GM19240 (cell line): ENCODE results near the gene MAPK9.
A peak's percentile ranks its signal among the peaks of the same experiment; 100 is the strongest.
"Not testable (repeated sequence)": the region's sequence is repeated elsewhere in the genome, so short reads cannot be mapped to it uniquely, and the experiment has no call there.

Source experiments
- DNase-seq: peaks from one replicate; pipeline ENCODE4 v3.0.0; 2011; ENCODE audit warnings: low spot score; ENCODE audit not compliant: insufficient read length

Gene MAPK9

DNA sequence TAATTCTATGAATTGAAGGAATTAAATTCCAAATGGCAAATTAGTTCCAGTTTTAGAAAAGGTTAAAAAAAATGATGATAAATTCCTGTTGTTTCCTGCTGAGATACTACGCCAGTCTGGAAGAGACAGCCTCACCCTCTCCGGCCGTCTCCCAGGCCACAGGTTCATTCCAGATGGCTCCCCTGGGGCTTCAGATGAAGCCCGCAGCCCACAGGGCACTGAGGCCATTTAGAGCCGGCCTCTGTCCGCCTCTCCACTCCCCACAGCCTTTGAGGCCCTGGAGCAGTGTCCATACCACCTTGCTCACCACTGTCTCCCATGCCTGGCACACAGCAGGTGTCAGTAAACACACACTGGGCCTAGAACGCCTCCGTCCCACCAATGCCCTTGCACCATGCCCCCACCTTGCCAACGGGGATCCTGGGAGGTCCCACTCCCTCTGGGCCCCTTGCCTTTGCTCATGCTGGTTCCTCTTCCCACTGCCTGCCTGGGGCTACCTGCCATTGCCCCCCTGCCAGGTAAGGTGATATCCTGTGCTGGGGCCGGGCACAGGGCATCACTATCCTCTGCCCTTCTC, 35.2 kb upstream of the MAPK9 start:
- DNase-seq = no peak

DNA sequence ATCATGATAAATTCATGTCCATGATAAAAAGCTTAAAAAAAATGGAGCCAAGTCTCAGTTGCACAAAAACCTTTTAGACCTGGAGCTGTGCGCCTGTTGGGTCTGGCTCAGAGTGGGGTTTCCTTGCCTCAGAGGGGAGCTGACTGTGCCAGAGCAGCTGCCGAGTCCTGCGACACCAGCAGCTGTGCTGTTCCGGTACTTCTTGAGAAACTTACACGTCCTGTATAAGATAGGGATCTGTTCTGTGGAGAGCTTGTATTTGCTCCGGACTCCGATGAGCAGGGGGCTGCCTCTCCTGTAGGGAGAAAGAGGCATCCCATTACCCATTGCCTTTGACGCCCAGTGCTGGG, 32.7 kb upstream of the MAPK9 start:
- no peak for DNase-seq

- no peak for DNase-seq
Observed at GRCh38 chr5:180323941-180324600, 32.2 kb upstream of the MAPK9 start.

DNA sequence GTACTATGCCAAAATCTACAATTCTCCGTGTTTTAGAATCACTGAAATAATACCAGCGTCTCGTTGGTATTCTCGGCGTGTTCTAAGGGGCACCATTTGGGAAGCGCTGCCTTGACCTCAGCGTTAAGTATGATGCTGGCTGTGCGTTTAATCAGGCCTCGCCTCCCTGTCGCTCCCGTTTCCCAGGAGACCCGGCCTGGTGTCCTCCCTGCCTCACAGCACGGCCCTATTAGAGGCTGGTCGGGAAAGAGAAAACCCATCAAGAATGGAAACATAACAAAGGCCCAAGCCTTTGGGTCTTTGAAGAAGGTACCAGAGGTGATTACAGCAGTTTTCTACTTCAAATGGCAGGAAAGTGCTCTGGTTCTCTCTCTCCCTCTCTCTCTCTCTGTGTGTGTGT, 31.3 kb upstream of the MAPK9 start:
- DNase-seq = no peak

DNA sequence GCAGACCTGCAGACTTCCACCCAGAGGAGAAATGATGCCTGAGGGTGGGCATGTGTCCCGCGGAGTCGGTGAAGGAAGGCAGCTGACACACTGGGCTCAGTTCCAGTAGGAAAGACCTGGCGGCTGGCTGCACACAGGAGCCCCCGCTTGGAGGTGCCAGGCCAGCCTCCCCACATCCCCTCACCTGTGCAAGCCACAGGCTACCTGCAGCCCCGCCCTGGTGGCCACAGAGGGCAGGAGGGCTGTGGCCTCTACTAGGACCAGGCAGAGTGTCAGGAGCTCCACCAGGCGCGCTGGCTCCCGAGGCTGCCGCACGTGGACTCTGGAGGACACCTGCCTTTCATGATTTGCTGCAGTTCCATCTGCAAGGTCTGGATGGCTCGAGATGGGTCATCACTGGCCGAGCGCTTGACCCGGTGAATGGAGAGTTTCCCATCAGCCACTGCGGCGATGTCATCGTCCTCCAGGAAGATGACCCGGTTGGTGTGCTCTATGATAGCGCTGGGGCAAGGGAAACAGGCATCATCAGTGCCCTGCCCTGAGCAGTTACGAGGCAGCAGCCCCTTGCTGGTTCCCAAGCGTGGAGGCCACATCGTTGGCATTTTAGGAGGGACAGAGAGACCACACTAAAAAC, 26.7 kb upstream of the MAPK9 start:
- no peak for DNase-seq

DNA sequence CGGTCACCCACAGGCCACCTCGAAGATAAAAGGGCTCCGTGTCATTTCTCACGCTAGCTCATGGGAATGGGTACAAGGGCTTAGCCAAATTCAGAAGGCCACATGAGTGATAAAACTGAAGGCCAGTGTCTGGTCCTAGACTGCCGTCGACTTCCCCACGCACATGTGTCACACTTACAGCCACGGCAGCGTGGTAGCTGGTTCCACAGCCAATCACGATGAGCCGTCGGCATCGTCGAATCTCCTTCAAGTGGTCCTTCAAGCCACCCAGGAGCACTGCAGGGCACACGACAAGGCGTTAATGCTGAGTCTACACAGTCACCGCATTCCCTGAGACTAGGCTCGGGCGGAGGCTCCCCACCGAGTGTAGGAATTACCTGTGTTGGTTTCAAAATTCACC, 24.7 kb upstream of the MAPK9 start:
- no peak for DNase-seq

DNA sequence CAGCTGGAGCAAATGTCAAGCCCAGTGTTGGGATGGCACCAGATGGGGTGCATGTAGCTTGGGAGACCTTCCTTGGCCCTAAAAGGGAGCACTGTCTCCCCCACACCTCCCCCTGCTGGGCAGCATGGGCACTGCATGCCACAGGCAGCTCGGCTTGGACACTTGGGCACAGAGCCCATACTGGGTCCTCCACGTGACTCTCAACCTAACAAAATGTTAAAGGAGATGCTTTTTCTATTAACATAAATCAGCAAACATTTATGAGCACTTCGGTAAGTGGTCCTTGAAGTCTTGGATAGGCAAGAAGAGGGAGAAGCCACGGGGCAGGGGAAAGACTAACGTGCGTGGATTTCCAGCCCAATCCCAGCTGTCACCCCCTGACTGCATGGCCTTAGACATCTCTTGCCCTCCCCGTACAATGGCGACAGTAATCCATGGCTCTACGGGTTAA, 23.9 kb upstream of the MAPK9 start:
- peak; percentile 71 for DNase-seq

- DNase-seq = no peak
Observed at GRCh38 chr5:180313677-180314505, 22.0 kb upstream of the MAPK9 start.

GRCh38 chr5:180311216-180311615, 19.3 kb upstream of the MAPK9 start:
- DNase-seq = no peak

- DNase-seq = no peak
Observed at GRCh38 chr5:180306796-180307195, 14.9 kb upstream of the MAPK9 start.

- no peak for DNase-seq
Observed at GRCh38 chr5:180305481-180305880, 13.6 kb upstream of the MAPK9 start.

GRCh38 chr5:180304431-180305375, 12.8 kb upstream of the MAPK9 start:
- no peak for DNase-seq

DNA sequence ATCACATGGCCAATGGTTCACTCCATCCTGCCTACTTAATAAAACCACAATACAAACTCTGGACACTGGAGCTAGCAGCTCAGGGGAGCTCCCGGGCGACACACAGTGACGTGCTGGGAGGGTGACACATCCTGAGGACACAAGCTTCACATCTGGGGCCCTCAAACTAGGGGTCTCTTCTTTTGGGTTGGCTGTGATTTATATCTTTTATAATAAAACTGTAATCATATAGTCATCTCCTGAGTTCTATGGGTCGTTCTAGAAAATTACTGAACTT, 12.1 kb upstream of the MAPK9 start:
- DNase-seq = no peak

DNA sequence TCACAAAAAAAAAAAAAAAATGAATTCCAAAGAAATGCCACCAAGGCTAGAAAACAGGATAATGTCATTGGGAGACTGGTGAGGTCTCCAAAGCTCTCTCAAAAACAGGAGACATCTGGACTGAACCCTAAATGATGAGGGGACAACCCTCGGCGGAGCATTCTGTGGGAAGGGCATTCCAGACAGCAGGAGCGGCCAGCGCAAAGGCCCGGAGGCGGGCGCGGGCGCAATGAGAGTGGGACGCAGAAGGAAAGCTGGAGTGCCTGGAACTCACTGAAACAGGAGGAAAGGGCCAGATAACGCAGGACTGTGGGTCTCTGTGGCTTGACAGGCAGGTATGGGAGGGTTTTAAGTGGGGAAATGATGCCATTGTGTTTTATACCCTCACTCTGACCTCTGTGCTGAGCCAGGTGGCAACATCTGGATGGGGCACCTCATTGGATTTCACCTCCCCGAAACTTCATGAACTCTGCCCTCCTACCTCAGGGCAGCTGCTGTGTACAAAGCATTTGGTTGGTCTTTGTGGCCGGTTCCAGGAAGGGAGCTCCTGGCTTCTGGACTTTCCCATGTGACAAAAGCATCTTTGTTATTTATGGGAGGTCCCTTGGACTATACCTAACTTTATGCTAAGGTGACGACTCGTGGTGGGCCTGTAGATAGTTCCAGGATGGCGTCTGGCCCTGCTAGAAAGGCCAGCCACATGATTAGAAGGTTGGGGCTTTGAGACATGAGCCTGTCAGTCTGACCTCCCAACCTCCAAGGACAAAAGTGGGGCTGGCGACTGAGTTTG, 11.5 kb upstream of the MAPK9 start:
- no peak for DNase-seq

- no peak for DNase-seq
Observed at GRCh38 chr5:180302256-180302655, 10.4 kb upstream of the MAPK9 start.

GRCh38 chr5:180301253-180301652, 9.4 kb upstream of the MAPK9 start:
- no peak for DNase-seq

- DNase-seq = no peak
Observed at GRCh38 chr5:180299526-180299925, 7.6 kb upstream of the MAPK9 start.

GRCh38 chr5:180299014-180299413, 7.1 kb upstream of the MAPK9 start:
- DNase-seq = not testable (repeated sequence)

GRCh38 chr5:180297587-180298282, 5.9 kb upstream of the MAPK9 start:
- no peak for DNase-seq

DNA sequence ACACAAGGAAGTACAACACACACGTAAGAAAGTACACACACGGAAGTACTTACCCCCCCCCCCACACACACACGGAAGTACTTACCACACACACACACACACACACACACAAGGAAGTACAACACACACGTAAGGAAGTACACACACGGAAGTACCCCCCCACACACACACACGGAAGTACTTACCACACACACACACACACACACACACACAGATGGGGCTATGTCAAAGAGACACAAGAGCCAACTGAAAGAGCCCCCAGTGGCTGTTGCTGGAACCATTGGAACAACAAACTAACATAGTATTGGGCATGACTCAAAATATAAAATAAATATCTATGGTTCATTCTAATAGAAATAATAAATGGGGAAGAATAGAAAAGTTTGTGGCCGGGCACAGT, 4.9 kb upstream of the MAPK9 start:
- DNase-seq = no peak
